HepG2 (cell line): ENCODE measurements around the gene SNX24. TPM values are rescaled to one million over a fixed set of nuclear protein-coding genes. Genes with fewer than 3 reads are reported as not detected.

Source experiments
- ATAC-seq: fragments of 200-7000 bp; cut with Tn5 transposase; 3 replicates; pipeline ENCODE4 v1.9.1; 2020; ENCODE audit warnings: mild to moderate bottlenecking, moderate library complexity
- BruUV-seq: library from RNA; stranded (reverse); fragments of 400-500 nt; replicated peaks from 2 replicates; lab custom pipeline; 2021; lab: Mats Ljungman, UMichigan
- CTCF ChIA-PET: fragments of 300-600 bp; formaldehyde crosslinking; extraction: SDS; loops from one replicate; lab custom pipeline; 2021; ENCODE audit warnings: low total read pairs, inconsistent platforms, low intra/inter-chr PET ratio; lab: Yijun Ruan, JAX
- POLR2A ChIA-PET: fragments of 350-600 bp; sonication (Branson Sonifier 250); formaldehyde crosslinking; loops from one replicate; lab custom pipeline; 2020; ENCODE audit warnings: antibody characterized with exemption, inconsistent platforms; lab: Yijun Ruan, JAX
- DNase-seq: peaks from one replicate; pipeline ENCODE4 v3.0.0-alpha.2; 2015; ENCODE audit warnings: low spot score
- FAIRE-seq: peaks from 3 replicates; lab custom pipeline; 2011; peaks lifted over from hg19 to GRCh38; lab: Jason Lieb, UNC
- H2AFZ ChIP-seq: one replicate; pipeline ENCODE4 v1.6.1; 2011; ENCODE audit warnings: low read length, inconsistent platforms
- H3K27ac ChIP-seq: fragments of 300-600 bp; 3 replicates; pipeline ENCODE4 v1.8.0; 2011; ENCODE audit warnings: mixed run types, mild to moderate bottlenecking, mixed read lengths, low read length, inconsistent platforms; ENCODE audit not compliant: insufficient read depth; ENCODE audit errors: extremely low read length
- H3K27me3 ChIP-seq, 2 experiments: fragments of 200-600 bp in 1 of 2; 2 replicates in 1 of 2; 3 replicates in 1 of 2; pipeline versions ENCODE4 v1.6.0 to v1.8.0; 2011; ENCODE audit warnings: low read length in 2 of 2, mild to moderate bottlenecking in 2 of 2, moderate library complexity in 2 of 2, inconsistent platforms in 1 of 2; ENCODE audit not compliant: insufficient read depth in 2 of 2, control insufficient read depth in 1 of 2
- H3K36me3 ChIP-seq, 2 experiments: fragments of 200-600 bp in 1 of 2; replicated peaks in 1 of 2; 2 replicates in 1 of 2; 3 replicates in 1 of 2; pipeline versions ENCODE4 v1.5.1 to v1.8.0; 2011; ENCODE audit warnings: low read length in 2 of 2, inconsistent platforms in 1 of 2; ENCODE audit not compliant: insufficient read depth in 2 of 2, control insufficient read depth in 1 of 2
- H3K4me1 ChIP-seq: 2 replicates; pipeline ENCODE4 v1.5.1; 2012; ENCODE audit warnings: low read length, inconsistent platforms; ENCODE audit not compliant: insufficient read depth
- H3K4me2 ChIP-seq: 2 replicates; pipeline ENCODE4 v1.6.0; 2011; ENCODE audit warnings: low read depth, low read length, inconsistent platforms
- H3K4me3 ChIP-seq, 3 experiments: fragments of 200-600 bp in 1 of 3; sonication (generic), shearing (Covaris generic) in 1 of 3; replicated peaks in 1 of 3; 2 replicates each; pipeline ENCODE4 v1.5.1; 2011 to 2016; ENCODE audit warnings: low read length in 3 of 3, inconsistent platforms in 2 of 3, low read depth in 2 of 3, mild to moderate bottlenecking in 2 of 3, control low read depth in 1 of 3, mixed read lengths in 1 of 3; ENCODE audit not compliant: insufficient read depth in 1 of 3
- H3K79me2 ChIP-seq: one replicate; pipeline ENCODE4 v1.6.1; 2011; ENCODE audit warnings: low read length, inconsistent platforms; ENCODE audit not compliant: insufficient read depth
- H3K9ac ChIP-seq: 2 replicates; pipeline ENCODE4 v1.6.0; 2011; ENCODE audit warnings: mild to moderate bottlenecking, low read depth, low read length, inconsistent platforms; ENCODE audit not compliant: insufficient read depth
- H3K9me3 ChIP-seq: 2 replicates; pipeline ENCODE4 v1.5.1; 2012; ENCODE audit warnings: mild to moderate bottlenecking, low read length
- H4K20me1 ChIP-seq: 2 replicates; pipeline ENCODE4 v1.6.0; 2011; ENCODE audit warnings: inconsistent platforms, mild to moderate bottlenecking, low read length, moderate library complexity; ENCODE audit not compliant: insufficient read depth
- GRHL1 ChIP-seq: sonication (generic); formaldehyde crosslinking; conservative IDR thresholded peaks from 2 replicates; pipeline ENCODE4 v1.8.0; 2022; ENCODE audit warnings: missing genetic modification reagents
- HNF4A ChIP-seq: sonication (generic); formaldehyde crosslinking; IDR thresholded peaks from 2 replicates; pipeline ENCODE4 v1.4.0; 2020; ENCODE audit warnings: missing genetic modification reagents
- HNF4G ChIP-seq, 2 experiments: sonication (generic) in 1 of 2; formaldehyde crosslinking in 1 of 2; IDR thresholded peaks; 2 replicates each; pipeline versions ENCODE4 v1.4.0 to v1.6.1; 2011 to 2020; ENCODE audit warnings: borderline replicate concordance in 2 of 2, low read depth in 2 of 2, mild to moderate bottlenecking in 2 of 2, low read length in 1 of 2, missing genetic modification reagents in 1 of 2, moderate library complexity in 1 of 2
- KLF9 ChIP-seq: IDR thresholded peaks from 2 replicates; pipeline ENCODE4 v1.6.1; 2016; ENCODE audit warnings: low read depth
- MED13 ChIP-seq: sonication (generic); formaldehyde crosslinking; IDR thresholded peaks from 2 replicates; pipeline ENCODE4 v1.5.0; 2020; ENCODE audit warnings: missing genetic modification reagents
- NKX3-1 ChIP-seq: sonication (generic); formaldehyde crosslinking; IDR thresholded peaks from 2 replicates; pipeline ENCODE4 v1.5.0; 2020; ENCODE audit warnings: missing genetic modification reagents
- PHF8 ChIP-seq: sonication (generic); formaldehyde crosslinking; IDR thresholded peaks from 2 replicates; pipeline ENCODE4 v1.5.0; 2020; ENCODE audit warnings: missing genetic modification reagents
- PRDM4 ChIP-seq: sonication (generic); formaldehyde crosslinking; IDR thresholded peaks from 2 replicates; pipeline ENCODE4 v1.9.0; 2021; ENCODE audit warnings: missing genetic modification reagents, borderline replicate concordance
- RBFOX2 ChIP-seq: fragments of 200-400 bp; formaldehyde crosslinking; IDR thresholded peaks from 2 replicates; pipeline ENCODE4 v1.6.1; 2017; ENCODE audit warnings: low read depth, mild to moderate bottlenecking, low read length
- TBP ChIP-seq: sonication (generic); formaldehyde crosslinking; IDR thresholded peaks from 2 replicates; pipeline ENCODE4 v1.5.0; 2020; ENCODE audit warnings: missing genetic modification reagents
- TBX3 ChIP-seq: fragments of 450-650 bp; IDR thresholded peaks from 2 replicates; pipeline ENCODE4 v1.6.1; 2017; ENCODE audit warnings: antibody characterized with exemption, mild to moderate bottlenecking, inconsistent platforms, borderline replicate concordance
- ZEB1 ChIP-seq: IDR thresholded peaks from 2 replicates; pipeline ENCODE4 v1.6.1; 2012; ENCODE audit warnings: mild to moderate bottlenecking, low read depth, inconsistent platforms; ENCODE audit not compliant: insufficient replicate concordance
- ZFP90 ChIP-seq: sonication (generic); formaldehyde crosslinking; IDR thresholded peaks from 2 replicates; pipeline ENCODE4 v1.8.0; 2022; ENCODE audit warnings: missing genetic modification reagents, mild to moderate bottlenecking, inconsistent platforms, borderline replicate concordance
- ZNF33A ChIP-seq: sonication (generic); formaldehyde crosslinking; IDR thresholded peaks from 2 replicates; pipeline ENCODE4 v1.5.1; 2020; ENCODE audit warnings: missing genetic modification reagents, mild to moderate bottlenecking, moderate library complexity, borderline replicate concordance
- ZNF670 ChIP-seq: sonication (generic); formaldehyde crosslinking; IDR thresholded peaks from 2 replicates; pipeline ENCODE4 v1.8.0; 2022; ENCODE audit warnings: mild to moderate bottlenecking, missing genetic modification reagents, borderline replicate concordance
- ZNF737 ChIP-seq: sonication (generic); formaldehyde crosslinking; IDR thresholded peaks from 2 replicates; pipeline ENCODE4 v1.5.0; 2020; ENCODE audit warnings: missing genetic modification reagents, mild to moderate bottlenecking, borderline replicate concordance
- WGBS: methylation state at CpG from one replicate; pipeline ENCODE4 v1.1.6; 2017; ENCODE audit warnings: low lambda C conversion rate; 5-methylcytosine and 5-hydroxymethylcytosine counted together
- in situ Hi-C: cut with HindIII; loops from 2 replicates; pipeline ENCODE4 v1.10.0; 2017; ENCODE audit warnings: low pct_unique_long_range_greater_than_20kb; ENCODE audit not compliant: extremely low pct_ligation_motif_present
- intact Hi-C: fragments of 100-400 bp; cut with micrococcal nuclease; formaldehyde crosslinking; loops from one replicate; pipeline ENCODE4 v1.10.0; 2022; ENCODE audit not compliant: unreplicated experiment
- polyA plus RNA-seq, 8 experiments: library from polyadenylated mRNA; depleted of rRNA in 3 of 8; stranded (reverse) in 7 of 8; unstranded in 1 of 8; fragments of >200 nt; fragmentation: Illumina TruSeq in 4 of 8; extraction: Trizol in 4 of 8; gene quantifications; 2 replicates each; pipeline versions ENCODE4 v1.2.1 to v1.2.3, GENCODE V29; 2011 to 2016; ENCODE audit warnings: low read depth in 4 of 8, missing spikeins in 1 of 8, mixed read lengths in 1 of 8; ENCODE audit not compliant: insufficient read depth in 1 of 8
- total RNA-seq, 5 experiments: library from RNA; depleted of rRNA; stranded (reverse); fragments of >200 nt; fragmentation: Illumina TruSeq; extraction: Trizol; gene quantifications; 2 replicates each; pipeline ENCODE4 v1.2.3, GENCODE V29; 2016; ENCODE audit warnings: low read depth in 1 of 5

Gene SNX24
- total and polyA plus RNA-seq, 2 of the 13 experiments (the other 11 are each of a cell fraction or from before 2014, with no cell fraction given): 7.2 to 23.7 TPM

GRCh38 chr5:122967085-122967484 is 121.7 kb downstream of the SNX24 start:
- no peaks in the 10 kb centered on the region for H4K20me1 ChIP-seq
- ChIA-PET POLR2A (no interaction called here), CTCF (no interaction called here)
- H3K4me1 ChIP-seq: no peaks in the 10 kb centered on the region
- H3K27me3 ChIP-seq: no peaks in the 10 kb centered on the region
- no peak overlapping the region for H3K9ac ChIP-seq
- WGBS: 97% methylated on average over 6 of the region's 7 CpGs
- no peaks in the 10 kb centered on the region for H3K79me2 ChIP-seq
- no peak overlapping the region for H2AFZ ChIP-seq
- intact Hi-C loops: no loop called here
- ATAC-seq (no peak), DNase-seq (no peak), FAIRE-seq (no peak)
- H3K27ac ChIP-seq: no peak overlapping the region
- no peak overlapping the region for H3K4me3 ChIP-seq
- H3K9me3 ChIP-seq: no peaks in the 10 kb centered on the region
- H3K36me3 ChIP-seq: no peaks in the 10 kb centered on the region
- BruUV-seq: no TSS peak
- in situ Hi-C loops: no loop called here
- no peak overlapping the region for H3K4me2 ChIP-seq
- no peak for TF ChIP-seq PHF8 (CRISPR knock-in tag)
- TF ChIP-seq ZNF33A (CRISPR knock-in tag): no peak
- no peak for TF ChIP-seq HNF4G (IDR thresholded peaks at IDR 0.05; ENCODE audit: borderline replicate concordance, low read depth, low read length)
- TF ChIP-seq HNF4G (CRISPR knock-in tag; IDR thresholded peaks at IDR 0.05; ENCODE audit: borderline replicate concordance, low read depth): no peak
- TF ChIP-seq ZEB1: no peak
- no peak for TF ChIP-seq ZNF737
- TF ChIP-seq KLF9 (CRISPR knock-in tag): no peak
- no peak for TF ChIP-seq RBFOX2
- no peak for TF ChIP-seq TBX3
- no peak for TF ChIP-seq PRDM4 (CRISPR knock-in tag)
- TF ChIP-seq HNF4A: no peak
- TF ChIP-seq NKX3-1: no peak
- no peak for TF ChIP-seq ZFP90 (CRISPR knock-in tag)
- no peak for TF ChIP-seq TBP (CRISPR knock-in tag)
- TF ChIP-seq MED13: no peak
- TF ChIP-seq GRHL1: no peak
- TF ChIP-seq ZNF670: no peak
